GM18867 (cell line): ENCODE data around the gene ATP5ME.
"Not testable (repeated sequence)": the region's sequence is repeated elsewhere in the genome, so short reads cannot be mapped to it uniquely, and the experiment has no call there.

Source experiments
- ATAC-seq: cut with Tn5 transposase; IDR thresholded peaks from one replicate; pipeline ENCODE4 v1.9.1; 2021; ENCODE audit warnings: mild to moderate bottlenecking, moderate library complexity; ENCODE audit not compliant: unreplicated experiment

The ATP5ME gene

GRCh38 chr4:671769-672168 lies 2.3 kb downstream of the ATP5ME start:
- ATAC-seq, result no peak

GRCh38 chr4:669806-670559 lies 4.1 kb downstream of the ATP5ME start:
- not testable (repeated sequence) for ATAC-seq

DNA sequence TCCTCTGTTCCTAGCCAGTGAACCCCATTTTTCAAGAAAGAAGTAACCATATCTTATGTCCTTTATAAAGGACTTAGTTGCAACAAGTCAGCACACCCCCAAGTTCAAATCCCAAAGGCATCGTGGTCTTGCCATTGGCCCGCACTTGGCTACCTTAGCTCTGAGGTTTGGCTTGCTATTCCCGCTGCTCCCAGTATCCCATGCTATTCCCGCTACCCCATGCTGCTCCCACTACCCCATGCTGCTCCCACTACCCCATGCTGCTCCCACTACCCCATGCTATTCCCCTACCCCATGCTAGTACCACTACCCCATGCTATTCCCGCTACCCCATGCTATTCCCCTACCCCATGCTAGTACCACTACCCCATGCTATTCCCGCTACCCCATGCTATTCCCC lies 5.9 kb downstream of the ATP5ME start:
- not testable (repeated sequence) for ATAC-seq

DNA sequence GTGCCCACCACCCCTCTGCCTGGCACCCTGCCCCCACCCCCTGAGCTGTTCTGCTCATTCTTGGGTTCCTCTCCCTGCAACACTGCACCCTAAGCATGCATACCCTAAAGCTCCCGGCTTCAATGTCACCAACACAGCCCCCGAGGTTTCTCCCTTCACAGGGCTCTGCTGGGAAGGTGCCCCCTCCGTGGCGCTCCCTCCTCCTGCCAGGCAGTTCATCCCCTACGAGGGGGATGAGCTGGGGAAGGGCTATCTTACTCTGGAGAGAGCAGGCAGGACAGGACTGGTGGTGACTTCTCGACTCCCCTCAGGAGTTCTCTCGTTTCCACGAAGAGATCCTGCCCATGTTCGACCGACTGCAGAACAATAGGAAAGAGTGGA lies 6.5 kb downstream of the ATP5ME start:
- no peak for ATAC-seq

DNA sequence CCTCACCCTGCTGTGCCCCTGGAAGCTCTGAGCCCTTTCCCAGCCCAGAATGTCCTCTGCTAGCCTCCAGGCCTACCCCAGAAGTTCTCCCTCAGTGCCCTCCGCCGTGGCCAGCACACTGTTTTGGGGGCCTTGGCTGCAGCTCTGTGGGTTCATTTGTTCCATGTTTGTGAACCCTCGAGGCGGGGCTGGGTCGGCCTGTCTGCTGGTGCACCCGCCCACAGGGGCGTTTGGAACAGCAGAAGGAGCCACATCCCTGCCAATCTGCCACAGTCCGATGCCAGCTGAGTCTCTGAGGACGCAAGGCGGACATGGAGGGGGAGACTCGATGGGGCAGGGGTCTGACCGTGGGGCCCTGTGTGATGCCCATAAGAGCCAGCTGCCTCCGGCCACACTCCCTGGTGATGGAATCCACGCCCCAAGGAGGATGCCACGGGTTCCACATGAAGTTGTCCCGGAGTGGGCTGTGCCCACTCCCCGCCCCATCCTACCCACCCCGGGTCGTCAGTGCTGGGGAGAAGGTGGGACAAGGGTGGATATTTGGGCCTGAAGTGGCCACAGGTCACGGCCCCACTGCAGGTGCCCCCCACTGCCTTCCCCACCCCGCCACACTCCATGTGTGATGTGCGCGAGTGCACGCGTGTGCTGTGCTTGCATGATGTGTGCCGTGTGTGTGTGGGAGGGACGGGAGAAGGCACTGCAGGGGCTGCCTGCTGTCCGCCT lies 7.1 kb downstream of the ATP5ME start:
- no peak for ATAC-seq

- ATAC-seq, result no peak
Observed at GRCh38 chr4:666436-666810, 7.7 kb downstream of the ATP5ME start.

DNA sequence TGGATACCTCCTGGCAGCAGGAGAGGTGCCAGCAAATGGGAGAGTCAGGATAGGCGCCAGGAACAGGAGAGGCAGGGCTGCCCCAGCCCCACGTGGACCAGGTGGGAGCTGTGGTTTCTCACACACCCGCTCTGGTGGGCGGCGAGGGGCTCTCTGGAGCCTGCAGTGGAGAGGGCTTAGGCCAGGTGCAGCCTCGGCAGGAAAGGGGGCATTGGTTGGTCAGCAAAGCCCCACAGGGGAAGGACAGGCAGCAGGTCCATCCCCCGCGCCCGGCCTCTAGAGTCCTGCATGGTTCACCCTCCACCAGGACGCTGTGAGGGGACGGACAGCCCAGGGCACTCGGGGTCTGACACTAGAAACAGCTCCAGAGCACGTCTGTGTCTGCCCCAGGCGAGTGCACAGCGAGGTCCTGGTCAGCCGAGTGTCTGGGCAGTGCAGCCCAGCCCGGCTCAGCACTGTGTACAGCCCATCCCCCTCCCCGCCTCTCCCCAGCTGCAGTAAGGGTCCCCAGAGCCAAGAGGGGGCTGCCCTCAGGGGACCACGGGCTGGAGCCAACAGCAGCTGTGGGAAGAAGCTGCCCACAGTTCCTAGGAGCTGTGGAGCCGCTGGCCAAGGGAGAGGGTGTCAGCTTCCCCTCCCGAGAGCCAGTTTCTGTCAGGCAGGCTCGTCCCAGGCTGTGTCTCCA lies 8.2 kb downstream of the ATP5ME start:
- ATAC-seq, result no peak

GRCh38 chr4:665381-665750 lies 8.7 kb downstream of the ATP5ME start:
- no peak for ATAC-seq

DNA sequence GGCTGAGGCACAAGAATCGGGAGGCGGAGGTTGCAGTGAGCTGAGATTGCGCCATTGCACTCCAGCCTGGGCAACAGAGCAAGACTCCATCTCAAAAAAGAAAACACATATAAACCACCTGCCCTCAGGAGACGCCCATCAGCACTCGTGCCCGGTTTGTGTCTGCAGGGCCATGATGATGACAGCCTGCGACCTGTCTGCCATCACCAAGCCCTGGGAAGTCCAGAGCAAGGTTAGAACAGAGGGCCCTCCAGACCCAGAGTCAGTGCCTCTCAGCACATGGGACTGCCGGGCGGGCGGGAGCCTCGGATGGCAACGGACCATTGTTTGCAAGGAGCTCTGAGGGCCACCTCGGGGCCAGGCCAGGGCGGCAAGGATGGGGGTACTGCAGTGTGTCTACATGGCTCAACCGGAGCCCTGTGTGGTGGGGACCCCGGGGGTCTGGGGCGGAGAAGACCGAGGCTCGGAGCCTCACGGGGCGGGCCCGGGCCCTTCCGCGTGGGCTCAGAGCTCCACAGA lies 9.3 kb downstream of the ATP5ME start:
- no peak for ATAC-seq

- ATAC-seq, result peak; percentile 38
Observed at GRCh38 chr4:663438-664428, 10.3 kb downstream of the ATP5ME start.

DNA sequence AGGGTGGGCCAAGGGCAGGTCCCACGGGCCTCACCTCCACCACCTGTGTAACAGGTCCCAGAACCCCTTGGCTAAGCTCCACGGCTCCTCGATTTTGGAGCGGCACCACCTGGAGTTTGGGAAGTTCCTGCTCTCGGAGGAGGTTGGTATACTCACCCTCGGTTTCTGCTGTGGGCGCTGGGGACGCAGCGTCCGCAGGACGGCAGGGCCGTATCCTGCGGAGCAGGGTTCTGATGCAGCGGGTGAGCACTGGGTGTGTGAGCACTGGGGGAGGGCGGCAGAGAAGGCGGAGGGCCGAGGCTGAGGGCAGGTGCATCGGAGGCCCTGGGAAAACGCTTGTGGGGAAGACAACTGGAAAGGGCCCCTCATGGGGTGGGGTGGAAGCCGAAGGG lies 11.0 kb downstream of the ATP5ME start:
- no peak for ATAC-seq

DNA sequence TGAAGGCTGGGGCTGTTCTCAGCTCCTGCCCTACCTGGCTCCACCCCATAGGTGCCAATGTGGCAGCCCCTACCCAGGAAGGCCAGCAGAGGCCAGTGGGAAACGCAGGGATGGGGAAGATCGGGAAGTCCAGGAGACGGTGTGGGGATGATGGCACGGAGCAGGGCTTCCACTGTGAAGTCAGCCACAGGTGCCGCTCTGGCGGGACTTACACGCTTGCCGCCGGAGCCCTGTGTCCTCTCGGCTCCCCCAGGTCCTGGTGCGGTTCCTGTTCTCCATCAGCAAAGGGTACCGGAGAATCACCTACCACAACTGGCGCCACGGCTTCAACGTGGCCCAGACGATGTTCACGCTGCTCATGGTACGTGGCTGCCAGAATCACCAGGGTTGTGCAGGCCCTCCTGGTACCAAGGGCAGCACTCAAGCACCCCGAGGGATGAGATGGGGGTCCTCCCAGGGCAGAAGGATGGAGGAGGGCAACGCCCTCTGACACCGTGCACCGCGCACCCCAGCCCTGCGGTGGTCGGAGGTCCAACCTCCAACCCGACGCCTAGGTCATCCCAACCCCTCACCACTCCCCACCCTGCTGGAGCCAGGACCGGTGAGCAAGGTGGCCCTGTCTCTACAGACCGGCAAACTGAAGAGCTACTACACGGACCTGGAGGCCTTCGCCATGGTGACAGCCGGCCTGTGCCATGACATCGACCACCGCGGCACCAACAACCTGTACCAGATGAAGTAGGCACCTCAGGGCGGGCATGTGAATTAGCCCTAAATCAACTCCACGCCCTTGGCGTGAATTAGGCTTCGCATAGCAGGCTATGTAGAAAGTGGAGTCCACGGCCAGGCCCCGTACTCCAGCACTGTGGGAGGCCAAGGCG lies 12.0 kb downstream of the ATP5ME start:
- ATAC-seq, result no peak

DNA sequence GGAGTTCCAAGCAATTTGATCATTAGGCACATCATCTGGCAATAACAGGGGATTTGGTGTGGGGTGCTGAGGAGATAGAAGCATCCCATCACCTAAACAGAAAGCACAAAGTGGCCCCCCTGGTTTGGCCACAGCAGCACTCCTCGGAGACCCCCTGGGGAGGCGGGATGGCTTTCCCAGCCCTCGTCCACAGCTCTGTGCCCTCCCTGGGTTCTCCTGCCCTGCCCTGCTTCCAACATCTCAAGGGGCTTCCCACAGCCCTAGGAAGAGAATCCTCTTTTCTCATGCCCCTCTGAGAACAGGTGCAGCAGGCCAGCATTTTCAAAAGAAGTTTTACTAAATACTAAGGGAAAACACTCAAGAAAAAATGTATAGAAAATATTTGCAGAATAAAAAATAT lies 12.8 kb downstream of the ATP5ME start:
- ATAC-seq, result no peak

- no peak for ATAC-seq
Observed at GRCh38 chr4:660401-660800, 13.7 kb downstream of the ATP5ME start.

GRCh38 chr4:659851-660250 lies 14.2 kb downstream of the ATP5ME start:
- no peak for ATAC-seq

DNA sequence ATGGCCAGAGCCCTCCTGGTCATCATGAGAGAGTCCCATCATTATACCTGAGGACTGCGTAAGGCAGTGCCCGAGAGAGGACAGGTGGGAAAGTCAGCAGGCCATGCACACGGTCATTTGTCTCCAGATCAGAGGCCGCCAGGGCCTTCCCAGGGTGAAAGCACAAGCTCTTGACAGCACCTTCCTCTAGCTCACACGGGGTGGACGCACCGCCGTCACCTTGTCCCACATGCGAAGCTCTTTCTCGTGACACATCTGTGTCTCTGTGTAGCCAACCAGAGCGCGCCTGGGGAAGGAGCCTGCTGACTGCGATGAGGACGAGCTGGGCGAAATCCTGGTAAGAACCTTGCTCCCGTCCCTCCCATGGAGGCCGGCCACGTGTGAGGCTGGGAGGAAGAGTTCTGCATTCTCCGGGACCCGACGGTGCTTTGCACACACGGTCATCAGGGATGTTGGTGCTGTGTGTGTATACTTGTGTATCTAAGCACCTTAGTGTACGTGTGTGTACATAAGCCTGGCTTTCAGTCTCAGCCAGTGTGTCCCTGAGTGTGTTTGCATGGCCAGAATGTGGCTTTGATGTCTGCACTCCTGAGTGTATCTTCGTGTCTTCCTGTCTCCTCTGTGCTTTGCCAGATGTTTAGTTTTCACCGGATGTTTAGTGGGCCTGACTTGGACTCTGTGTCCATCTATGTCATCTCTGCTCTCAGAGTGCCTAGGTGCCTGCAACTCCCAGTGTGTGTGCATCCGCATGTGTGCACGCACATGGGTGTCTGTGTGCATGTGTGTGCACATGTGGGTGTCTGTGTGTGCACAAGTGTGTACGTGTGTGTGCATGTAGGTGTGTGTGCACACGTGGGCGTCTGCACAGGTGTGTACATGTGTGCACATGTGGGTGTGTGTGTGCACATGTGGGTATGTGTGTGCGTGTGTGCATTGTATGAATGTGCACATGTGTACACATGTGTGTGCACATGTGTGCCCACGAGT lies 15.1 kb downstream of the ATP5ME start:
- ATAC-seq, result no peak

GRCh38 chr4:657834-658667 lies 16.0 kb downstream of the ATP5ME start:
- ATAC-seq, result no peak
